GM19397 (cell line): Measurements from ENCODE around the gene SEL1L3.

ENCODE experiments used
- ATAC-seq: cut with Tn5 transposase; IDR thresholded peaks from one replicate; pipeline ENCODE4 v1.9.1; 2021; ENCODE audit warnings: mild to moderate bottlenecking, moderate library complexity; ENCODE audit not compliant: unreplicated experiment

The SEL1L3 gene

DNA sequence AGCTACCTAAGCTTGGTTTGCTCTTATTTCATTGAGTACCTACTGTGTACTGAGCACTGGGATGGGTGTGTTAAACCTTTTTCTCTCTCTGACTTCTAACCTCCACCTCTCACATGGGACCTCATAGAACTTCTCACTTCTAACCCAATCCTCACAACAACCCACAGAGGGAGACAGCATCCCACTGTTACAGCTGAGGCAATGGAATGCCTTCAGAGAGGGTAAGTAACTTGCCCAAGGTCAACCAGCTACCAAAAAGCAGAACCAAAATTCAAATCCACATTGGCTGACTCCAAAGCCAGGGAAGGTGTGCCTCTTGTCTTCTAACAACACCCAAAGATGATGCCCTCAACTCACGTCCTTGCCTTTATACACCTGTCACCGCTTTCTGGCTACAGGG lies 5.4 kb downstream of the SEL1L3 start:
- ATAC-seq, result no peak

DNA sequence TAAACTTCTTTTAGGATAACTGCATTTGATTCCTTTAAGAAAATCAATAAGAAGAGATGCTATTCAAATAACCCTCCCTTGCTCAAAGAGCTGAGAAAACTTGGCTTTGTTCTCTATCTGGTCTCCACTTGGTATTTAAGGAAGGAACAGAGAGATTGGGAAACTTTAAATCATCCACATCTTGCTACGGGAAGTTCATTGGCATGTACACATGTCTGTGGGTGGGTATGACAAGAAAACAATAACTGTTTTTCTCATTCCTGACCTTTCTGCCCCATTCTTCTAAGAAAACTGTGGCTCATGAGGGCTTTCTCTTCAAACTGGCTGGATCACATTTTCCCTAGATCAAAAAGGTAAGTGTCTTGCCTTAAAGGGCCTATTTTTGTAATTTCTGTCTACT lies 6.0 kb downstream of the SEL1L3 start:
- no peak for ATAC-seq

DNA sequence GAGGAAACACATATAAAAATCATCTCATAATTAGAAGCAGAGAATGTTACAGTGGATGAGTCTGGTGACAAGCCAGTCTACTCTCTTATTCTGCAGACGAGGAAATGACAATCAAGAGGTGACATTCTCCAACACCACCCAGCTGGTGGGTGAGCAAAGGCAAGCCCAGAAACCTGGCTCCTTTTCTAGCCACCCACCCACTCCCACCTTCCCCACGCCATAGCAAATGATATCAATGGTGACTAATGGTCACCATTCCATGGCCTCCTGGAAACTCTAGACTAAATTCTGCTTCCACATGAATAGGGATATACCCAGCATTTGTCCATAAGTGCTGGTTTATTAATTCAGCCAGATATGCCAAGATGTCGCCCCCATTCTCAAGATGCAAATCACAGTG lies 10.7 kb downstream of the SEL1L3 start:
- no peak for ATAC-seq

- ATAC-seq, result no peak
Measured at GRCh38 chr4:25847329-25847728, 15.5 kb downstream of the SEL1L3 start.

- no peak for ATAC-seq
Measured at GRCh38 chr4:25845841-25846653, 16.7 kb downstream of the SEL1L3 start.

DNA sequence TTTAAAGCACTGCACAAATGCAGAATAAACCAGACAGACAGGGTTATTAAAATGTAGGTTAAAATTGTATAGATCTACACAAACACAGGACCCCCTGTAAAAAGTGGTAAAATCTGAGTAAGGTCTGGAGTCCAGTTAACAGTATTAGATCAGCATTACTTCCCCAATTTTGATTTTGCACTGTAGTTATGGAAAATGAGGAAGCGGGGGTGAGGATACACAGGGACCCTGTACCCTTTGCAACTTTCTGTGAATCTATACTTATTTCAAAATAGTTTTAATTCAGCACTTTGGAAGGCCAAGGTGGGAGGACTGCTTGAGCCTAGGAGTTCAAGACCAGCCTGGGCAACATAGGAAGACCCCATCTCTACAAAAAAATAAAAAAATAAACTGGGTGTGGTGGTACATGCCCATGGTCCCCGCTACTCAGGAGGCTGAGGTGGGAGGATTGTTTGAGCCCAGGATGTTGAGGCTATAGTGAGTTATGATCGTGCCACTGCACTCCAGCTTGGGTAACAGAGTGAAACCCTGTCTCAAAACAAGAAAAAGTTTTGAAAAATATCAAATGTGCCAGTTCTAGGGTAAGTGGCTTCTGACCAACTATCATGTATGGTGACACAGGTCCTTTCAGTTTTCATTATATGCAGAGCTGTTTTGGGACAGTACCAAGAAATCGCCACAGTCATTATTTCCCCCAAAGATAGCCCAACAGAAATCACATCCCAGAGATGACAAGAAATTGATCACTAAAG lies 17.7 kb downstream of the SEL1L3 start:
- no peak for ATAC-seq

GRCh38 chr4:25843340-25844097 lies 19.3 kb downstream of the SEL1L3 start:
- no peak for ATAC-seq

- ATAC-seq, result peak; percentile 51
Measured at GRCh38 chr4:25842229-25842845, 20.5 kb downstream of the SEL1L3 start.

GRCh38 chr4:25839687-25840086 lies 23.1 kb downstream of the SEL1L3 start:
- no peak for ATAC-seq

DNA sequence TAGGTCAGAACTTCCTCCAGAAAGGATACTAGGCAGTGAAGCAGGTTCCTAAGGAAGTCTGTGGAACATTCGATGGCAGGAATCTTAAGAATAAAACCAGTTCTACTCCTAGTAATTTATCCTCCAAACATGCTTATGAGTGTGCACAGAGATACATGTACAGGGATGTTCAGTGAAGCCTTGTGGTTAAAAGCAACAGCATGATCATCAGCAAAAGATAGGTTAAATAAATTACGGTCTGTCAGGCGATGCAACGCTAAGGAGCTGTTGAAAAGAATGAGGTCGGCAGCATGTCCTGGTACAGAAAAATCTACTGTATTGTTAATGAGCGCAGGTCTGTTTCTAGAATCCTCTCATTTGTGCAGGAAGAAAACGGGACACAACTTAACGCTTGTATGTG lies 23.6 kb downstream of the SEL1L3 start:
- ATAC-seq, result no peak

- no peak for ATAC-seq
Measured at GRCh38 chr4:25838526-25838925, 24.3 kb downstream of the SEL1L3 start.

GRCh38 chr4:25837107-25837506 lies 25.7 kb downstream of the SEL1L3 start:
- no peak for ATAC-seq

- ATAC-seq, result no peak
Measured at GRCh38 chr4:25835384-25835783, 27.4 kb downstream of the SEL1L3 start.

GRCh38 chr4:25834411-25835107 lies 28.2 kb downstream of the SEL1L3 start:
- no peak for ATAC-seq

GRCh38 chr4:25830548-25830947 lies 32.2 kb downstream of the SEL1L3 start:
- no peak for ATAC-seq

DNA sequence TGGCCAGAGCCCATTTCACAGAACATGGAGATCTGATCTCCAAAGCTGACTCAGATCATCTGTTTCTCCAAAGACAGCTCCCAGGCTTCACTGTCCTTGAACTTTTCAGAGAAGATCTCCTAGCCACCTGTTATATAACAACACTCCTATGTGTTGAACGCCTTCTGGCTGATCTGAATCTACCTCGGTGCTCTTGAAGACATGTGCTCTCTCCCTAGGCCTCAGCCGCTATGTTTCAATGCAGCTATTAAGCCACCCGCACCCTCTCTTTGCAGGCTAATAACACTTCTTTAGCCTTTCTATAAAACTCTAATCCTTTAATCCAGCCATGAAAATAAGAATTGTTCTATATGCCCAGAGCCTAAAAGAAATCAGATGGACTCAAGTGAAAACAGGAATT lies 34.9 kb downstream of the SEL1L3 start:
- ATAC-seq, result no peak

GRCh38 chr4:25827373-25827772 lies 35.4 kb downstream of the SEL1L3 start:
- no peak for ATAC-seq

- ATAC-seq, result no peak
Measured at GRCh38 chr4:25826074-25826752, 36.6 kb downstream of the SEL1L3 start.

DNA sequence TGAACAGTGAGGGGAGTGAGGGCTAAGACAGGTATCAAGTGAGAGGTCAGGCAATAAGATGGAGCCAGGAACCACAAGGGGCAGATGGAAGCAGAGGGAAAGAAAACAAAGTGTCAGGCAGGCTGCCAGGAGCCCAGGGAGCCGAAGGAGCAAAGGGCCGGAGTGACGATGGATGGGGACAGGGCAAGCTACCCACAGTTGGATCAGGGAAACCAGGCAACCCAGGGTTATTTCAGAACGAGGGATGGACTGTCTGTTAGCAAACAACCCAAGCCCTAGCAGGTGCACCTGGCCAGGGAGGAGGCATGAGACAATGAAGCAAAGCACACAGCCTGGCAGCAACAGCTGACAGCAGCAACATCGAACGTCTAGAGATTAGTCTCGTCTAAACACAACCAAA lies 39.2 kb downstream of the SEL1L3 start:
- no peak for ATAC-seq

GRCh38 chr4:25821899-25822298 lies 40.9 kb downstream of the SEL1L3 start:
- ATAC-seq, result no peak
